Measurements from ENCODE around the gene DLL1. TPM values are rescaled to one million over a fixed set of nuclear protein-coding genes. Genes with fewer than 3 reads are reported as not detected.

DLL1 gene
- polyA plus RNA-seq, 2 of the 4 experiments (the other 2 are of a cell fraction), result 0.05 to 0.15 TPM

DNA sequence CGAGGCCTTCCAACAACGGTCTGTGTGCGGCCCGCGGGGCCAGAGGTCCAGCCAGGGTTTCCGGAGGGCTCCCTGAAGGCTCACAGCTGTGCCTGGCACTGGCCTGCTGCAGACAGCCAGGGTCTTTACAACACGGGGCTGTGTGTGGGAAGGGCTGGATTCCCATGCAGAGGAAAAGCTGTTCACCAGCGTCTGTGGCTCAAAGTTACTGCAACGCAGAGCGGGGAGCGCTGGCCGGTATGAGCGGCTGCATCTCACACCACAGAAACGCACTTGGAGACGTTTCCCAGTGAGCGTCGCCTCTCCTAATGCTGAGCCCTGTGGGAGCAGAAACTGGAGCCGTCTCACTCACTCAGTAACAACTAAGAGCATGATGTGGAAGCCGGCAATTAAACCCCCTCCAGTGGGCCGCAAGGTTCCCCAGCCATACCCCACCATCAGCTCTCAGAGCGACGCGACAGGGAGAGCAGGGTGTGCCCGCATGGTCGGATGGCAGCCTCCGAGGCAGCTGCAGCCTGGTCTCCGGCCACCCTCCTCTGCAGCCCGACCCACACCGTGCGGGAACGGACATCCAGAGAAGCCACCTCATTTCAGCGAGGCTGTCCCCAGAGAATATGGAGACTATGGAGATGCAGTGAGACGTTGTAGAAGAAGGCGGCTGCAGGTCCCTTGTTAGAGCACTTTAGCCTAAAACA, 42.6 kb downstream of the DLL1 start (continued):
- no peak for TF ChIP-seq HOXB5 (CRISPR knock-in tag; IDR thresholded peaks at IDR 0.05)

DNA sequence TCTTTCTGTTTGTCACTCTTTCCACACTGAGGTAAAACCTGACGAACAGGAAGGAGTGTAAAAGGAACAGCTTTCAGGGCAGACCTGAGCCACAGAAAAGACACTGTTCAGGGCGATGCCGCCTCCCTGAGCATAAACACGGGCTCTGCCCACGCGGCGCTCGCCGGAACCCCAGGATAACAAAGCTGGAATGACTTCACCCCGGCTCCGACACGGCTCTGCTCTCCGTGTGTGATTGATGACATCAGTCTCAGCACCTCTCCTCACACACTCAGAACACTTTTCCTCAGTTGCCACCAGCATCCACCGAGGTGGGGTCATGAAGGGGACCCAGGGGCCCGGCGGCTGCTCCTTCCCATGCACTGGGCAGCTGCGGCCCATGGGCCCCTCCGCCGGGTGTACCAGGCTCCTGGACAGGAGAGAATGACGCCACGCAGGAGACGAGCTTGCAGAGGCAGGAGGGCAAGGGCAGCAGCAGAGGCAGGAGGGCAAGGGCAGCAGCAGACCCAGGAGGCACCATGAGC, 43.6 kb downstream of the DLL1 start:
- no peaks in the 10 kb centered on the region for H3K4me1 ChIP-seq
- CTCF ChIA-PET, result no interaction called here
- POLR2A ChIA-PET, result no interaction called here
- 0 out of 3 replicates have a peak overlapping the region, but pooled peaks have one; percentile 4 for H3K4me2 ChIP-seq
- no peak for TF ChIP-seq NPAS2 (CRISPR knock-in tag; IDR thresholded peaks at IDR 0.05; ENCODE audit: borderline replicate concordance)
- no peak for TF ChIP-seq HOXA7 (CRISPR knock-in tag; IDR thresholded peaks at IDR 0.05)
- TF ChIP-seq HEYL (CRISPR knock-in tag; IDR thresholded peaks at IDR 0.05), result no peak
- no peak for TF ChIP-seq MAZ (IDR thresholded peaks at IDR 0.05; ENCODE audit: borderline replicate concordance, low read depth, low read length)
- TF ChIP-seq TP53 (CRISPR knock-in tag; IDR thresholded peaks at IDR 0.05), result no peak
- no peak for TF ChIP-seq CBX2 (IDR thresholded peaks at IDR 0.05; ENCODE audit: borderline replicate concordance, low read depth)
- no peak for TF ChIP-seq HOXB13 (CRISPR knock-in tag; IDR thresholded peaks at IDR 0.05; ENCODE audit: low read depth)
- TF ChIP-seq FOSB (CRISPR knock-in tag; IDR thresholded peaks at IDR 0.05), result no peak
- TF ChIP-seq POLR2AphosphoS2 (conservative IDR thresholded peaks at IDR 0.05; ENCODE audit: low read length), result no peak
- TF ChIP-seq, protein P1, sequence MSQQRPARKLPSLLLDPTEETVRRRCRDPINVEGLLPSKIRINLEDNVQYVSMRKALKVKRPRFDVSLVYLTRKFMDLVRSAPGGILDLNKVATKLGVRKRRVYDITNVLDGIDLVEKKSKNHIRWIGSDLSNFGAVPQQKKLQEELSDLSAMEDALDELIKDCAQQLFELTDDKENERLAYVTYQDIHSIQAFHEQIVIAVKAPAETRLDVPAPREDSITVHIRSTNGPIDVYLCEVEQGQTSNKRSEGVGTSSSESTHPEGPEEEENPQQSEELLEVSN (IDR thresholded peaks at IDR 0.05; ENCODE audit: borderline replicate concordance, low read depth), result no peak
- no peak overlapping the region for H3K4me3 ChIP-seq
- DNase-seq (ENCODE audit: low read depth in 1 of 2, low spot score in 1 of 2) (no peak), ATAC-seq (no peak), FAIRE-seq (no peak)
- 17% methylated on average over 14 of the region's 22 CpGs for WGBS (ENCODE audit: missing lambda C conversion rate)
- H3K27ac ChIP-seq, result no peak overlapping the region
- H3K9me3 ChIP-seq, result no peaks in the 10 kb centered on the region

DNA sequence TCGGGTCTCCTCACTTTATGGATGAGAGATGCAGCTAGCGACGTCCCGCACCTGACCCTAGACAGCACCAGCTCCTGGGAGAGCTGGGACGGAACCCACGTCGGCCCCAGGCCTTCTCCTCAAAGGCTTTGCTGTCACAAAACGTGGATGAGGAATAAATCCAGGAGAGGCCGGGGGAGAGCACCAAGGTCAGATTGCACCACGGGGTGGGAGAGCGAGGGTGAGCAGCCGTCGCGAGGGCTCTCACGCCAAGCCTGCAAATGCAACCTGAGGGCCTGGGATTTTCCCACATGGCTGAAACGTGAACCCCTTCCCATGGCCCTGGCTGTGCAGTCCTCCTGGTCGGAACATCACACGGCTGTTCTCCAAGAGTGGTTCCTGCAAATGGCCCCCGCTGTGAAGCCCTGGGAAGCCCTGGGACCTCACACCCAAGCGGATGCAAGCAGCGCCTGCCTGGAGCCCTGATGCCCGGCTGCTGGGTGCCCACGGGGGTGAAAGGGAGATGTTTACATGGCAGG, 45.3 kb downstream of the DLL1 start:
- TF ChIP-seq FOXS1 (CRISPR knock-in tag; IDR thresholded peaks at IDR 0.05) (no peak), MYC (IDR thresholded peaks at IDR 0.05; ENCODE audit: borderline replicate concordance, low read length) (no peak), RNF2 (IDR thresholded peaks at IDR 0.05; ENCODE audit: borderline replicate concordance, low read depth) (no peak), RARB (CRISPR knock-in tag; IDR thresholded peaks at IDR 0.05) (no peak), HOXA7 (CRISPR knock-in tag; IDR thresholded peaks at IDR 0.05) (no peak)
- Histone ChIP-seq H3K27ac (no peak overlapping the region), H3K4me1 (no peaks in the 10 kb centered on the region), H3K9me3 (no peaks in the 10 kb centered on the region), H3K4me2 (no peak overlapping the region), H3K4me3 (no peak overlapping the region)
- DNase-seq (ENCODE audit: low read depth in 1 of 2, low spot score in 1 of 2), result no peak
- no peak for ATAC-seq
- no peak for FAIRE-seq
- WGBS (ENCODE audit: missing lambda C conversion rate), result 75% methylated on average over 18 of the region's 23 CpGs
- CTCF ChIA-PET, result no interaction called here
- POLR2A ChIA-PET, result no interaction called here

DNA sequence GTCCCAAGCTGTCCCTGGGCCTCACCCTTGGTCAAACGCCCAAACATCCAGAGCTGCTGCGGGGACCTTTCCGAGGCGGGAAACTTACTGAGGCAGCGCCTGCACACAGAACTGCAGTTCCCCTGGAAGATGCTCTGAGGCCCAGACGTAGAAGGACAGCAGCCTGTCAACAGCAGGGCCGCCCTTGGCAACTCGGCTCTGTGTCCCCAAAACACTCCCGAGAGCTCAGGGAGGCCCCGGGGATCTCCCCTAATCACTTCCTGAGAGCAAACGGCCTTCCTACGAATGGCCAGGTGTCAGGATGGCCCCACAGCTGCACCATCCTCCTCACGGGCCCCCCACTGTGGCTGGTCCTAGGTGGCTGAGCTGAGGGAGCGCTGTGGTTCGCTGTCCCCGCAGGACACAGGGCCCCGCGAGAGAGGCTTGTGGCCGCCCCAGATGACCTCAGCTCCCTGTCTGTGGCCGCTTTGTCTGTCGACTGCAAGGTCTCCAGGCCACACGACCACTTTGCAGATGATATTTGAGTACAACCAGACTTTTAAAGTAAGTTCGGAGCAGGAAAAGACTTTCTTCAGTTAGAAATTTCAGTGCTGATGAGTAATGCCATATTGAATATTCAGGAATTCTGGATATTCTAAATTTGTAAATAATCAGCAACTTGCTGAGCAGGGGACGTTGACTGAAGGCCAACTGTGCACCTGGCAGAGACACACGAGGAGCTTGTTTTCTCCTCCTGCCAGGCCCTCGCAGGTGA, 46.0 kb downstream of the DLL1 start:
- POLR2A ChIA-PET, result no interaction called here
- Histone ChIP-seq H3K27ac (no peak overlapping the region), H3K4me2 (no peak overlapping the region), H3K4me3 (no peak overlapping the region), H3K4me1 (no peaks in the 10 kb centered on the region), H3K9me3 (no peaks in the 10 kb centered on the region)
- TF ChIP-seq, protein P2, sequence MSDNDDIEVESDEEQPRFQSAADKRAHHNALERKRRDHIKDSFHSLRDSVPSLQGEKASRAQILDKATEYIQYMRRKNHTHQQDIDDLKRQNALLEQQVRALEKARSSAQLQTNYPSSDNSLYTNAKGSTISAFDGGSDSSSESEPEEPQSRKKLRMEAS (IDR thresholded peaks at IDR 0.05), result no peak
- TF ChIP-seq SREBF2 (IDR thresholded peaks at IDR 0.05) (no peak), NFE2L2 (conservative IDR thresholded peaks at IDR 0.05; ENCODE audit: low read length) (no peak), NR3C1 (IDR thresholded peaks at IDR 0.05) (no peak), ESRRA (IDR thresholded peaks at IDR 0.05; ENCODE audit: borderline replicate concordance, low read length) (no peak), MAFK (IDR thresholded peaks at IDR 0.05; ENCODE audit: partially characterized antibody) (no peak), RAD21 (conservative IDR thresholded peaks at IDR 0.05 in 1 of 2, IDR thresholded peaks at IDR 0.05 in 1 of 2) (no peak), BHLHE40 (IDR thresholded peaks at IDR 0.05; ENCODE audit: low read depth, low read length) (no peak), CHD4 (IDR thresholded peaks at IDR 0.05; ENCODE audit: borderline replicate concordance) (no peak), TP53 (CRISPR knock-in tag; IDR thresholded peaks at IDR 0.05) (no peak), POLR2A (IDR thresholded peaks at IDR 0.05; ENCODE audit: low read length) (no peak), EP300 (IDR thresholded peaks at IDR 0.05) (no peak), ZC3H11A (IDR thresholded peaks at IDR 0.05) (no peak), JUN (IDR thresholded peaks at IDR 0.05) (no peak)
- TF ChIP-seq, protein P3, sequence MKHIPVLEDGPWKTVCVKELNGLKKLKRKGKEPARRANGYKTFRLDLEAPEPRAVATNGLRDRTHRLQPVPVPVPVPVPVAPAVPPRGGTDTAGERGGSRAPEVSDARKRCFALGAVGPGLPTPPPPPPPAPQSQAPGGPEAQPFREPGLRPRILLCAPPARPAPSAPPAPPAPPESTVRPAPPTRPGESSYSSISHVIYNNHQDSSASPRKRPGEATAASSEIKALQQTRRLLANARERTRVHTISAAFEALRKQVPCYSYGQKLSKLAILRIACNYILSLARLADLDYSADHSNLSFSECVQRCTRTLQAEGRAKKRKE (CRISPR knock-in tag; IDR thresholded peaks at IDR 0.05; ENCODE audit: low read depth), result no peak
- TF ChIP-seq, protein P1 (IDR thresholded peaks at IDR 0.05; ENCODE audit: borderline replicate concordance, low read depth), result no peak
- FAIRE-seq (no peak), ATAC-seq (no peak; a peak in 1 of 6 replicates), DNase-seq (ENCODE audit: low read depth in 1 of 2, low spot score in 1 of 2) (no peak)
- 45% methylated on average over 13 of the region's 26 CpGs for WGBS (ENCODE audit: missing lambda C conversion rate)
- CTCF ChIA-PET, result no interaction called here
